Measurements from ENCODE around the gene MAGEF1.

The MAGEF1 gene

DNA sequence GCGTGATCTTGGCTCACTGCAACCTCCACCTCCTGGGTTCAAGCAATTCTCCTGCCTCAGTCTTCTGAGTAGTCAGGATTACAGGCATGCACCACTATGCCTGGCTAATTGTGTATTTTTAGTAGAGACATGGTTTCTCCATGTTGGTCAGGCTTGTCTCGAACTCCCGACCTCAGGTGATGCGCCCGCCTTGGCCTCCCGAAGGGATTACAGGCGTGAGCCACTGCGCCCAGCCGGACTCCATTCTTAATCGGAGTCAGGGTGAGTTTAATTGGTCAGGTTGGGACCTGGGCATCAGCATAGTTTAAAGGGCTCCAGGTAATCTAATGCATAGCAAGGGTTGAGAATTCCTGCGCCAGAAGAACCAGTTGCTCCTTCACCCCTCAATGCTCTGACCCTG, 29.2 kb downstream of the MAGEF1 start:
- H3K4ac ChIP-seq (ENCODE audit: low read length): no peak overlapping the region
- H3K4me2 ChIP-seq (ENCODE audit: insufficient read depth, low read length, poor library complexity, severe bottlenecking): no peak overlapping the region
- H2BK120ac ChIP-seq (ENCODE audit: low read depth, low read length): no peak overlapping the region
- peaks cover 0 to 2% of the 10 kb centered on the region in 2 donors for H3K9me3 ChIP-seq (replicated peaks in 1 of 2; ENCODE audit: control insufficient read depth in 2 of 2, insufficient read depth in 1 of 2, low read depth in 1 of 2, low read length in 2 of 2)
- no peak overlapping the region for H4K91ac ChIP-seq (ENCODE audit: low read depth, low read length, poor library complexity)
- no peaks in the 10 kb centered on the region for H3K27me3 ChIP-seq (ENCODE audit: control insufficient read depth in 3 of 3, insufficient read depth in 3 of 3, low read depth in 1 of 3, low read length in 3 of 3)
- H3K23ac ChIP-seq (ENCODE audit: low read depth, low read length, poor library complexity): no peak overlapping the region
- H4K8ac ChIP-seq (ENCODE audit: low read depth, low read length): no peak overlapping the region
- no peak overlapping the region for H2BK15ac ChIP-seq (ENCODE audit: low read length)
- peaks cover 21 to 24% of the 10 kb centered on the region in 2 donors for H3K4me1 ChIP-seq (ENCODE audit: control insufficient read depth in 2 of 2, insufficient read depth in 1 of 2, low read depth in 1 of 2, low read length in 2 of 2)
- H3K36me3 ChIP-seq (replicated peaks in 1 of 2; ENCODE audit: control insufficient read depth in 2 of 2, insufficient read depth in 2 of 2, low read length in 2 of 2): no peaks in the 10 kb centered on the region
- H2AK5ac ChIP-seq (ENCODE audit: low read depth, low read length): no peak overlapping the region
- no peak overlapping the region for H2BK5ac ChIP-seq (ENCODE audit: low read length)
- no peaks in the 10 kb centered on the region for H3K79me1 ChIP-seq (ENCODE audit: low read depth, low read length)
- H3K9ac ChIP-seq (ENCODE audit: low read depth, low read length, poor library complexity): no peak overlapping the region
- no peak for DNase-seq (ENCODE audit: low spot score)
- no peak overlapping the region for H3K4me3 ChIP-seq (ENCODE audit: low read length in 2 of 2)
- H3K14ac ChIP-seq (ENCODE audit: low read length): no peak overlapping the region
- no peak overlapping the region for H3K18ac ChIP-seq (ENCODE audit: low read length)
- no peak overlapping the region for H3K27ac ChIP-seq (replicated peaks; ENCODE audit: low read length)
- H2AFZ ChIP-seq (ENCODE audit: low read length): no peak overlapping the region
- no CpG with 5 or more reads among the region's 11 CpGs for WGBS, 2 donors (ENCODE audit: extremely low coverage in 2 of 2, insufficient read length in 2 of 2, insufficient replicate concordance in 1 of 2)
- no peak overlapping the region for H2BK12ac ChIP-seq (ENCODE audit: low read length)

DNA sequence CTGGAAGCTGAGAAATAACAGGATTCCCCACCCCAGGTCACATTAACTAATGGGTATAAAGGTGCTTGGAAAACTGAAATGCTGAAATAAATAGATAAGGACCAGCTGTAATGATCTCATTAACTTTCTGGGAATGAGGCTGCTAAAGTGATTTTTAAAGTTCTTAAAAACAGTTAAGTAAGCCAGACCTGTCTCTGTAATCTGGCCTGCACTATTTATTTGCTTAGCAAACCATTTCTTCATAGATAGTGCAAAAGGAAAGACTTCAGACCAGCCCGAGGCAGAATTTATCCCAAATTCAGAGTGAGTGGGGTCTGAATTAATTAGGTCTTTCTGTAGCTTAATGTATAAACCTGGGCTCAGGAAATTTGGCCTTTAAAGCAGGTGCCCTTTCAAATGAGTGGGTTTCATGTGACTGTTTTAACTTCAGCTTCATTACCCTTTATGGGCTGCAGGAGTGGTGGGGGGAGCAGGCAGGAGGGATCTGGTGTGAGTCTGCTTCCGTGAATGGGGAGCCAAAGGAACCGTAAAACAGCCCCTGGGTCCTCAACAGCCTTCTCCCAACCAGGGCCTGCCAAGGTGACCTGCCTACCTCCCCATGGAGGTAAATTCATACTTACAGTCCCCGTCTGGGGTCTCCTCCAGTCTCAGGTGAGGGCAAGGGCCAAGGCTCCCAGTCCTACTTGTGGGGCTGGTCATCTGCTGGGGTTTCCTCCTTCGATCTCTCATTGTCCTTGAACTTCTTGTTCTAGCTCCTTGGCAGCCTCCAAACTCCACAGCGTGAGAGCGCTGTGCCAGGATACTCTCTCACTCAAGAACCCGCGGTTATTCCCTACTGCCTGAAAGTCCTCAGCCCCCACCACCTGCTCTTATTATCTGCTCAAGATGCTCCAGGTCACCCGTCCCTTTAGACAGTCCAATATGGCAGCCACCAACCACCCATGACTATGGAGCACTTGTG, 31.2 kb downstream of the MAGEF1 start:
- H3K27me3 ChIP-seq (ENCODE audit: control insufficient read depth in 3 of 3, insufficient read depth in 3 of 3, low read depth in 1 of 3, low read length in 3 of 3): peaks cover 0 to 3% (median 0%) of the 10 kb centered on the region in 3 experiments
- no peak overlapping the region for H3K4me2 ChIP-seq (ENCODE audit: insufficient read depth, low read length, poor library complexity, severe bottlenecking)
- H3K79me1 ChIP-seq (ENCODE audit: low read depth, low read length): no peaks in the 10 kb centered on the region
- H3K27ac ChIP-seq (replicated peaks; ENCODE audit: low read length): no peak overlapping the region
- H3K23ac ChIP-seq (ENCODE audit: low read depth, low read length, poor library complexity): no peak overlapping the region
- no peaks in the 10 kb centered on the region for H3K36me3 ChIP-seq (replicated peaks in 1 of 2; ENCODE audit: control insufficient read depth in 2 of 2, insufficient read depth in 2 of 2, low read length in 2 of 2)
- H2BK15ac ChIP-seq (ENCODE audit: low read length): peak overlapping the region; percentile 86
- H3K9ac ChIP-seq (ENCODE audit: low read depth, low read length, poor library complexity): no peak overlapping the region
- H2AFZ ChIP-seq (ENCODE audit: low read length): no peak overlapping the region
- peaks cover 17 to 19% of the 10 kb centered on the region in 2 donors for H3K4me1 ChIP-seq (ENCODE audit: control insufficient read depth in 2 of 2, insufficient read depth in 1 of 2, low read depth in 1 of 2, low read length in 2 of 2)
- no CpG with 5 or more reads among the region's 10 CpGs for WGBS, 2 donors (ENCODE audit: extremely low coverage in 2 of 2, insufficient read length in 2 of 2, insufficient replicate concordance in 1 of 2)
- peak overlapping the region; percentile 1 for H2BK5ac ChIP-seq (ENCODE audit: low read length)
- no peak overlapping the region for H3K4ac ChIP-seq (ENCODE audit: low read length)
- peaks cover 0 to 2% of the 10 kb centered on the region in 2 donors for H3K9me3 ChIP-seq (replicated peaks in 1 of 2; ENCODE audit: control insufficient read depth in 2 of 2, insufficient read depth in 1 of 2, low read depth in 1 of 2, low read length in 2 of 2)
- H4K91ac ChIP-seq (ENCODE audit: low read depth, low read length, poor library complexity): peak overlapping the region; percentile 74
- no peak overlapping the region for H2BK12ac ChIP-seq (ENCODE audit: low read length)
- H2BK120ac ChIP-seq (ENCODE audit: low read depth, low read length): no peak overlapping the region
- H4K8ac ChIP-seq (ENCODE audit: low read depth, low read length): no peak overlapping the region
- no peak overlapping the region for H3K14ac ChIP-seq (ENCODE audit: low read length)
- DNase-seq (ENCODE audit: low spot score): no peak
- peak overlapping the region; percentile 3 for H3K18ac ChIP-seq (ENCODE audit: low read length)
- no peak overlapping the region for H3K4me3 ChIP-seq (ENCODE audit: low read length in 2 of 2)
- peak overlapping the region; percentile 48 for H2AK5ac ChIP-seq (ENCODE audit: low read depth, low read length)

DNA sequence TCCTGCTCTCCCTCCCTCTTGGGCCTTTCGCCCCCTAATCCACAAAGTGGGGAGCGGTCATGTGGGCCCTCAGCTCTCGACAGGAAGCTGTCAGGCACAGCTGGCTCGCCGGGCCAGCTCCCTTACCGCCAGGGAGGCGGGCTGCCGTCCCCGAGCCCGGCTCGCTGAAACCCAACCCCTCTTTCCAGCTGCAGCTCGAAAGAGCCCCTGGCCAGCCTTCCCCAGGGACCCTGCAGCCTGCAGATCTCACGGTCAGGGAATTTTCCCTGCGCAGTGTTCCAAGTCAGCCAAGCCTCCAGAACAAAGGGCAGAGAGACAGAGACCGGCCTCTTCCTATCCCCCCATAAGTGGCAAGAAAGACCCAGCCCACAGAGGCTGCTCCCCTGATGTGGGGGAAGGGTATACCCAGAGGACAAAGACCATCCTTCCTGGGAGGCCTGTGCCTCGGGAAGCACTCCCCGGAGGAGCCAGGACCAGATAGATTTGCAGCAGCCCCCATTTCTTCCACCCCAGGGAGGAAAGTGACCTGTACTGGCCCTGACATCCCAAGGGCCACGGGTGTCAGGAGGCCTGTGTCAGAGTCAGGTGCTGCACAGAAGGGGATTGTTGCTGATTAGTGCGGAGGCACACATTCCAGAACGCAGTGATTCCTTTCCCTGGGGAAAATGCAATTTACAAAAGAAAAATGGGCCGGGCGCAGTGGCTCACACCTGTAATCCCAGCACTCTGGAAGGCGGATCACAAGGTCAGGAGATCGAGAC, 32.6 kb downstream of the MAGEF1 start:
- Histone ChIP-seq H3K4ac (ENCODE audit: low read length) (peak overlapping the region; percentile 4), H3K27ac (replicated peaks; ENCODE audit: low read length) (peak overlapping the region; percentile 90), H4K91ac (ENCODE audit: low read depth, low read length, poor library complexity) (peak overlapping the region; percentile 75), H3K4me2 (ENCODE audit: insufficient read depth, low read length, poor library complexity, severe bottlenecking) (peak overlapping the region; percentile 23), H3K4me3 (ENCODE audit: low read length in 2 of 2) (peak overlapping the region in 1 of 2 donors; percentile 28), H3K9ac (ENCODE audit: low read depth, low read length, poor library complexity) (peak overlapping the region; percentile 15), H3K23ac (ENCODE audit: low read depth, low read length, poor library complexity) (peak overlapping the region; percentile 30), H3K36me3 (replicated peaks in 1 of 2; ENCODE audit: control insufficient read depth in 2 of 2, insufficient read depth in 2 of 2, low read length in 2 of 2) (no peaks in the 10 kb centered on the region), H2BK120ac (ENCODE audit: low read depth, low read length) (peak overlapping the region; percentile 81), H3K79me1 (ENCODE audit: low read depth, low read length) (no peaks in the 10 kb centered on the region), H2AK5ac (ENCODE audit: low read depth, low read length) (peak overlapping the region; percentile 78), H2BK15ac (ENCODE audit: low read length) (peak overlapping the region; percentile 87), H2AFZ (ENCODE audit: low read length) (peak overlapping the region; percentile 90), H2BK12ac (ENCODE audit: low read length) (peak overlapping the region; percentile 93), H3K27me3 (ENCODE audit: control insufficient read depth in 3 of 3, insufficient read depth in 3 of 3, low read depth in 1 of 3, low read length in 3 of 3) (peaks cover 0 to 6% (median 0%) of the 10 kb centered on the region in 3 experiments), H3K9me3 (replicated peaks in 1 of 2; ENCODE audit: control insufficient read depth in 2 of 2, insufficient read depth in 1 of 2, low read depth in 1 of 2, low read length in 2 of 2) (peaks cover 0 to 2% of the 10 kb centered on the region in 2 donors), H4K8ac (ENCODE audit: low read depth, low read length) (peak overlapping the region; percentile 49), H3K18ac (ENCODE audit: low read length) (peak overlapping the region; percentile 95), H3K4me1 (ENCODE audit: control insufficient read depth in 2 of 2, insufficient read depth in 1 of 2, low read depth in 1 of 2, low read length in 2 of 2) (peaks cover 10 to 18% of the 10 kb centered on the region in 2 donors), H2BK5ac (ENCODE audit: low read length) (peak overlapping the region; percentile 90), H3K14ac (ENCODE audit: low read length) (no peak overlapping the region)
- WGBS, 2 donors (ENCODE audit: extremely low coverage in 2 of 2, insufficient read length in 2 of 2, insufficient replicate concordance in 1 of 2): no CpG with 5 or more reads among the region's 24 CpGs
- DNase-seq (ENCODE audit: low spot score): peak; percentile 51

Data from neuronal stem cell (in vitro differentiated cells).